GM21423 (cell line): ENCODE data around the gene TCTA.

Source experiments
- ATAC-seq: cut with Tn5 transposase; IDR thresholded peaks from one replicate; pipeline ENCODE4 v1.9.1; 2021; ENCODE audit warnings: mild to moderate bottlenecking, moderate library complexity; ENCODE audit not compliant: unreplicated experiment

The TCTA gene

GRCh38 chr3:49410066-49410845, 2.0 kb upstream of the TCTA start:
- ATAC-seq, result no peak

- ATAC-seq, result no peak
These were observed 1.2 kb upstream of the TCTA start for GRCh38 chr3:49410846-49411534.

- ATAC-seq, result peak; percentile 24
These were observed 672 bp upstream of the TCTA start for GRCh38 chr3:49411535-49411967.

- ATAC-seq, result no peak
These were observed 562 bp downstream of the TCTA start for GRCh38 chr3:49412632-49413337.

GRCh38 chr3:49413338-49413734, 1.1 kb downstream of the TCTA start:
- ATAC-seq, result no peak

- no peak for ATAC-seq
These were observed 2.5 kb downstream of the TCTA start for GRCh38 chr3:49414753-49415152.

GRCh38 chr3:49415931-49416601, 3.8 kb downstream of the TCTA start:
- no peak for ATAC-seq

- ATAC-seq, result no peak
These were observed 4.6 kb downstream of the TCTA start for GRCh38 chr3:49416867-49417266.

GRCh38 chr3:49417516-49418120, 5.4 kb downstream of the TCTA start:
- ATAC-seq, result no peak

GRCh38 chr3:49421890-49422378, 9.7 kb downstream of the TCTA start:
- no peak for ATAC-seq

- ATAC-seq, result no peak
These were observed 10.4 kb downstream of the TCTA start, which contains the start of gene AMT for GRCh38 chr3:49422379-49423248. Gene AMT, minus strand, starts transcription at chr3:49422473. Its CDS starts 23 bp downstream, at chr3:49422450.

GRCh38 chr3:49424816-49425215, 12.6 kb downstream of the TCTA start:
- no peak for ATAC-seq

- no peak for ATAC-seq
These were observed 15.4 kb downstream of the TCTA start for GRCh38 chr3:49427586-49427985.

- ATAC-seq, result peak; percentile 5
These were observed 16.5 kb downstream of the TCTA start for GRCh38 chr3:49428752-49429080.

GRCh38 chr3:49434731-49435130, 22.5 kb downstream of the TCTA start:
- no peak for ATAC-seq

GRCh38 chr3:49445391-49445790, 33.2 kb downstream of the TCTA start:
- no peak for ATAC-seq

GRCh38 chr3:49453621-49454020, 41.4 kb downstream of the TCTA start:
- ATAC-seq, result no peak

GRCh38 chr3:49454458-49454857, 42.2 kb downstream of the TCTA start:
- no peak for ATAC-seq

GRCh38 chr3:49454898-49455681, 42.9 kb downstream of the TCTA start:
- ATAC-seq, result no peak
